CD4-positive, alpha-beta T cell treated with Interleukin-10 for 1 hour (primary cell): ENCODE results near the gene TRIO.

Experiments
- DNase-seq: peaks from one replicate; pipeline ENCODE4 v3.0.0-alpha.2; 2020

Gene TRIO

DNA sequence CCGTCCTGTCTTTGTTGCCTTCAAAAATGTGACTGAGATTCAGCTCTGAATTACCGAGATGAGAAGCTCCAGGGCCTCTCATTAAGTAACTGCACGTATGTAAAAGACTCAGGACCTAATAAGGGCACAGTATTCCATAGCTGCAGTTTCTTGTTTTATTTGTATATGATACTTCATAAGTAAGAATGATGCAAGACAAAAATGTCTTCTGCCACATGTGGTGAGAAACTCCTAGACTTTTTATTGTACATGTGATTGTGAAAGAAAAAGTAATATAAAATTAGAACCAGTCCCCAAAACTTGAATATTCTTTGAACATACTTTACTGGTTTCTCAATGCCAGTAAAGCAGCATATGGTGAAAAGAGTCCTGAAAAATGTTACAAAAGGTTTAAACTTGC is 328.4 kb downstream of the TRIO start:
- no peak for DNase-seq

DNA sequence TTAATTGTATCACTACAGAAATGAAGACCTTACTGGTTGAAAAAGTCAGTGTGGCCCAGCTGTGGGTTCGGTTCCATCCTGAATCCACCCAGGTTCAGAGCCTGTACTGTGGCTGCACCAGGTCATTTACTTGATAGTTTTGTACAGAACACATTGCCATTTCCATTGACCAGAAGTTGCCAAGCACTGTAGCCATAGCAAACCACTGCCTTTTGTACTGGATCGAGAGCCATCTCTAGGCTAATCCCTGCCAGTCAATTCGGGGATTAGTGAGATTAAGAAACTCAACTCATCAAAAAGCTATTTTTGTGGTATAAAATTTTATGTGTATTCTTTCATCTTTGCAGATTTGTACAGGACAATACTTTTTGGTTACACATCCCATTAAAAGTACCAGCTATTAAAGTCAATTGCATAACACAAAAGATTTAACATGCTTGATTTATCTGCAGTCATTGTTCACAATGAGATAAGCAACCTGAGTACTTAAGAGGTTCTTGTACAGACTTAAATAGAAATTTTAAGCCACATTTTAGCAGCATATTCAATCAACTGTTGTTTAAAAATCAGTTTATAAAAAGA is 329.9 kb downstream of the TRIO start:
- no peak for DNase-seq

- no peak for DNase-seq
These were observed 331.9 kb downstream of the TRIO start for GRCh38 chr5:14475045-14475444.

- no peak for DNase-seq
These were observed 333.8 kb downstream of the TRIO start for GRCh38 chr5:14476786-14477435.

DNA sequence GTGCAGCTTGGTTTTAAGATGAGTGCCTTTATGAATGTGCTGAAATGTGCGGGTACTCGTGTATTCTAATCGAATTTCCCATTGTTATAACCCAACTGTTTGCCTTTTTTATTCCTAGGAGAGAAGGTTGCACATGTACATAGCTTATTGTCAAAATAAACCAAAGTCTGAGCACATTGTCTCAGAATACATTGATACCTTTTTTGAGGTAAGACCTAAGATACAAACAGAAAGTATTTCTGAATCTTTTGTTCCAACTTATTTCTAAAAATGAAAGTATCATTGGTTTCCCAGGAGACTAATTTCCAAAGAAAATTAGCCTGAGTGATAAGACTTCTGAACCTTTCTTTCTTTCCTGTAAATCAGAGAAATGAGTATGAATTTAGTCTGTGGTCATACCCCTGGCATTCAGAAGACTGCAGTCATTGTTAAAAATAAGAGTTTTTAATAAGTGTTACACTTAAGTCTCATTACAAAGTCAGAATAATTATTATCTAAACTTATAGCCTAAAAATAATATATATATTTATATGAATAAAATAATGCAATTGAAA is 336.1 kb downstream of the TRIO start:
- DNase-seq = no peak

DNA sequence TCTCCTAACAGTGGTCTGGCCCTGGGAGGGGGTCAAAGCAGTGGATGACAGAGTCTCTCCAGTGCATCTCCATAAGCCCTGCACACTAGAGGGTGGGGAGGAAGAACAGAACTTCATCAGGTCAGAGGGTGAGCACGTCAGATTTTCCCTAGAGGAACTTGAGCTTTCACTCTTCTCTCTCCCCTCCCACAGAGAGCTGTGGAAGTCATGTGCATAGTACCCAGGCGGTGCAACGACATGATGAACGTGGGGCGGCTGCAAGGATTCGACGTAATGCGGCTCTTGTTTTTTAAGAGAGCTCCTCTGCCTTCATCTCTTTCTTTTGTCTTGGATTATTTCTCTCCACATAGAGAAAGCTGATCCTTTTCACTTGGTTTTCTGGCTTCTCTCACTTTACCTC is 338.2 kb downstream of the TRIO start:
- DNase-seq = no peak

DNA sequence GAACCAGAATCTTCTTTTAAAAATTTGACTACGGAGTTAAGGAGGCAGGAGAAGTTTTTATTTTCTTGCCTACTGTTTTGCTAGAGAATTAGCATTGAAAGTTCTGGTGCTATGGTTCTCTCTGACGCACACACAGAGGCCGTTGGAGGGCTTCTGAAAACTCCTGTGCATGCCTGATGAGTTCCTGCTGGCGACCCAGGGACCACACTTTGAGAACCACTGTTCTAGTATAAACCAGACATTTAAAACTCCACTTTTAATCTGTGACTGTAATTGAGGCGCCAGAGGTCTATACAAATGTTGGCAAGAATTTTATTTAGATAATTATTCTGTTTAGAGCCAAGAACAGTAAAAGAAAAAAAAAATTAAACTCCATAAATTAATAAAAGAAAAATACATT is 338.9 kb downstream of the TRIO start:
- no peak for DNase-seq

DNA sequence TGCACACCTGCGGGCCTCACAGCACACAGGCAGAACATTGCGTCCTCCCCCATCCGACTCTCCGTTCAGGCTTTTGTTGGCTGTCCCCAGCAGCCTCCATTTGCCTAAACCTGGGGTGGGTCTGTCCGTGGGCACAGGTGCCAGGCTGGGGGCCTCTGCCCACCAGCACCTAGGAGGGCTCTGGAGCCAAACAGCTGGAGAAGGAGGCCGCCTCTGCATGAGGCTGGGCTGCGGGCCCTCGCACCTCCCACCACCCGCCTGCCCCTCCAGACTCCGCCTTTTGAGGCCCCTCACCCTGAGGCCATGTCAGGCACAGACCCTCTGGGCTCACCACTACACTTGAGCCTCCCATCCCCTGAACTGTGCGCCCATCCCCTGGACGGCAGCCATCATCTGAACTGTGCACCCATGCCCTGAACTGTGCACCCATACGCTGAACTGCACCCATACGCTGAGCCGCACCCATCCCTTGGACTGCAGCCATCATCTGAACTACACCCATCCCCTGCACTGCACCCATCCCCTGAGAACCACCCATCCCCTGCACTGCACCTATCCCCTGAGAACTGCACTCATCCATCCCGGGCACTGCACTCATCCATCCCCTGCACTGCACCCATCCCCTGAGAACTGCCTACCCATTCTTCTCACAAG is 340.5 kb downstream of the TRIO start:
- DNase-seq = no peak

DNA sequence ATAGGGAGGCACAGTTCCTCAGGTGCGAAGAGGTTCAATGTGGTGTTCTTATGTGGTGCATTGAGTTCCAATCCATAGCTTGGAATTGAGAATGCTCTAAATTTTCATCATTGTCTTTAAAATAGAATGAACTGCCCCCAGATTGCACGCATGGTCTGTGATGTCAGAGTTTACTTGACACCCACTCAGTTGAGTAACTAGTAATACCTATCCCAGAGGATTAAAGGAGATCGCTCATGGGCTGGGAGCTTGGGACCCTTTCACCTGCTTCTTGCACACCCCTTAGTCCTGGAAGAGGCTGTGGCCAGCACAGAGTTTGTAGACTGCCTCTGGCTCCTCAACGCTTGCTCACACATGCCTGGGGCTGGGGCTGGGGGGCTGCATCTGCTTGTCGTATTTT is 343.3 kb downstream of the TRIO start:
- no peak for DNase-seq

- no peak for DNase-seq
These were observed 344.1 kb downstream of the TRIO start for GRCh38 chr5:14486996-14487896.

- DNase-seq = no peak
These were observed 344.9 kb downstream of the TRIO start for GRCh38 chr5:14487897-14488570.

- no peak for DNase-seq
These were observed 345.6 kb downstream of the TRIO start for GRCh38 chr5:14488709-14489108.

DNA sequence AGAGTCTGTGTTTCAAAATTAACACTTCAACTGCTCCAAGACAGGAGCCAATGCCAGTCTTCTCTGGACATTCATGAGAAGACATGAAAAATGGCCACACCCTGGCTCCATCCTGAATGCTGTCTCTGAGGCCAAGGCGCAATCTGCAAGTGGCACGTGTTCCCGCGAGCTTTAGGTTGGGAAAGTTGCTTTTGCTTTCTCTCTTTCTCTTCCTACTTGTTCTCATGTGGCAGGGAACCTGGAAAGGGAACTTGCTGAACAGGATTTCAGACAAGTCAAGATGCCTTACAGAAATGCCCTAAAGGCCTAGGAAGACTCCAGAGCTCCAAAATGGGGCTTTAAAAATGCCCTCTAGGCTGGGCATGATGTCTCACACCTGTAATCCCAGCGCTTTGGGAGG is 346.5 kb downstream of the TRIO start:
- no peak for DNase-seq

- no peak for DNase-seq
These were observed 347.2 kb downstream of the TRIO start for GRCh38 chr5:14490309-14490711.

- DNase-seq = no peak
These were observed 348.1 kb downstream of the TRIO start for GRCh38 chr5:14491015-14491915.

DNA sequence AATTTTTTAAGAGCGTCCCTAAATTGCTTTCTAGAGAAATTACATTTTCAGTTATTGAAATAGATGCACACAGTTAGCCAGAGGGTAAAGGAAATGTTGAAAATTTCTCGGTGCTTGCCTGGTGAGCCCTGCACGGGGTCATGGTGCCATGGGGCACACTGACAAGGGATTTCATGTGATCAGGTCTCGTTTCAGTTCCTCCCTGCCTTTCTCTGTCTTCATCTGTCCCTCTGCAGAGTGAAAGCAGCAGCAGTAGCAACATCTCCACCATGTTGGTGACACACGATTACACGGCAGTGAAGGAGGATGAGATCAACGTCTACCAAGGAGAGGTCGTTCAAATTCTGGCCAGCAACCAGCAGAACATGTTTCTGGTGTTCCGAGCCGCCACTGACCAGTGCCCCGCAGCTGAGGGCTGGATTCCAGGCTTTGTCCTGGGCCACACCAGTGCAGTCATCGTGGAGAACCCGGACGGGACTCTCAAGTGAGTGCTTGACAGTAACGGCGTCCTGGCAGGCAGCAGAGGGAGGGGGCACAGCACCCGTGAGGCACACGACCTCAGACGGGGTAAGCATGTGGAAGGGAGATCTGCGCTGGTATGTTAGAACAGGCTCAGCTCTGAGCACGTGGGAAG is 349.3 kb downstream of the TRIO start:
- no peak for DNase-seq

- no peak for DNase-seq
These were observed 352.2 kb downstream of the TRIO start for GRCh38 chr5:14495301-14495700.

- DNase-seq = no peak
These were observed 354.2 kb downstream of the TRIO start for GRCh38 chr5:14497311-14497710.

- DNase-seq = no peak
These were observed 358.5 kb downstream of the TRIO start for GRCh38 chr5:14501353-14502293.

GRCh38 chr5:14502294-14502690 is 359.1 kb downstream of the TRIO start:
- DNase-seq = no peak
